ENCODE data around the gene CD300LD.
"Not testable (repeated sequence)": the region's sequence is repeated elsewhere in the genome, so short reads cannot be mapped to it uniquely, and the experiment has no call there.

Gene CD300LD

DNA sequence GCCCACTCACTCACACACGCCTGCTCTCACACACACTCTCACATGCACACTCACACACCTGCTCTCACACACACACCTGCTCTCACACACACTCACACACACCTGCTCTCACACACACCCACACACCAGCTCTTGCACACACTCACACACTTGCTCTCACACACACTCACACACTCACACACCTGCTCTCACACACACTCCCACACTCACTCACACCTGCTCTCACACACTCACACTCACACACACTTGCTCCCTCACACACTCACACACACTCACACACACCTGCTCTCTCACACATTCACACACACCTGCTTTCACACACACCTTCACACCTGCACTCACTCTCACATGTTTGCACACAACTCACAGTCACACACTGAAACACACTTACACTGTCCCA, 28.7 kb downstream of the CD300LD start:
- no peak for TF ChIP-seq ZC3H10 (CRISPR knock-in tag; IDR thresholded peaks at IDR 0.05)
- no peak for TF ChIP-seq ZFP30 (CRISPR knock-in tag; IDR thresholded peaks at IDR 0.05)
- TF ChIP-seq, protein P1, sequence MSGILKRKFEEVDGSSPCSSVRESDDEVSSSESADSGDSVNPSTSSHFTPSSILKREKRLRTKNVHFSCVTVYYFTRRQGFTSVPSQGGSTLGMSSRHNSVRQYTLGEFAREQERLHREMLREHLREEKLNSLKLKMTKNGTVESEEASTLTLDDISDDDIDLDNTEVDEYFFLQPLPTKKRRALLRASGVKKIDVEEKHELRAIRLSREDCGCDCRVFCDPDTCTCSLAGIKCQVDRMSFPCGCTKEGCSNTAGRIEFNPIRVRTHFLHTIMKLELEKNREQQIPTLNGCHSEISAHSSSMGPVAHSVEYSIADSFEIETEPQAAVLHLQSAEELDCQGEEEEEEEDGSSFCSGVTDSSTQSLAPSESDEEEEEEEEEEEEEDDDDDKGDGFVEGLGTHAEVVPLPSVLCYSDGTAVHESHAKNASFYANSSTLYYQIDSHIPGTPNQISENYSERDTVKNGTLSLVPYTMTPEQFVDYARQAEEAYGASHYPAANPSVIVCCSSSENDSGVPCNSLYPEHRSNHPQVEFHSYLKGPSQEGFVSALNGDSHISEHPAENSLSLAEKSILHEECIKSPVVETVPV (CRISPR knock-in tag; IDR thresholded peaks at IDR 0.05), result no peak
- TF ChIP-seq ZFP3 (CRISPR knock-in tag; IDR thresholded peaks at IDR 0.05), result no peak
- no peak for TF ChIP-seq ZNF8 (CRISPR knock-in tag; IDR thresholded peaks at IDR 0.05)
- no peak for ATAC-seq

DNA sequence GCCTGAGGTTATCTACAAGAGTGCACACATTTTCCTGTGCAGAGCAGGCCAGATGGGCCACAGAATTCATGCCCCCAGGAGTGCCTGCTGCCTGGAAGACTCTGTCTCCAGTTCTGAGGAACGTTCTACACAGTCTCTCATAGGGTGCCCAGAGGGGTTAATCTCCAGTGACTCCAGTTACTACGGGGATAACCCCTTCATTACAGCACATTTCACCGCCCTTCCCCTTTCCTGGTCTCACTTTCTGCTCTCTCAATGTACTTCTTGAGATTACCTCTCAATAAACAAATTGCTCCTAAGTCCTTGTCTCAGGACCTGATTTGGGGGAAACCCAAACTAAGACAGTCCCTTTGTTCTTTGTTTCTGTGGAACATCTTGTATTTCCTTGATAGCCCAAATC, 30.5 kb downstream of the CD300LD start:
- TF ChIP-seq ARNTL (CRISPR knock-in tag; IDR thresholded peaks at IDR 0.05; ENCODE audit: borderline replicate concordance, low read depth) (no peak), ZNF70 (CRISPR knock-in tag; IDR thresholded peaks at IDR 0.05) (no peak), BACH2 (CRISPR knock-in tag; IDR thresholded peaks at IDR 0.05; ENCODE audit: borderline replicate concordance) (no peak), TOX (CRISPR knock-in tag; IDR thresholded peaks at IDR 0.05; ENCODE audit: borderline replicate concordance) (no peak), ZFP30 (CRISPR knock-in tag; IDR thresholded peaks at IDR 0.05) (no peak), ISL1 (CRISPR knock-in tag; IDR thresholded peaks at IDR 0.05) (no peak), PATZ1 (CRISPR knock-in tag; IDR thresholded peaks at IDR 0.05; ENCODE audit: borderline replicate concordance) (no peak), ZNF565 (CRISPR knock-in tag; conservative IDR thresholded peaks at IDR 0.05; ENCODE audit: low read depth) (no peak)
- no peak for ATAC-seq

- ATAC-seq, result no peak
Observed at GRCh38 chr17:74558882-74559519, 33.1 kb downstream of the CD300LD start.

DNA sequence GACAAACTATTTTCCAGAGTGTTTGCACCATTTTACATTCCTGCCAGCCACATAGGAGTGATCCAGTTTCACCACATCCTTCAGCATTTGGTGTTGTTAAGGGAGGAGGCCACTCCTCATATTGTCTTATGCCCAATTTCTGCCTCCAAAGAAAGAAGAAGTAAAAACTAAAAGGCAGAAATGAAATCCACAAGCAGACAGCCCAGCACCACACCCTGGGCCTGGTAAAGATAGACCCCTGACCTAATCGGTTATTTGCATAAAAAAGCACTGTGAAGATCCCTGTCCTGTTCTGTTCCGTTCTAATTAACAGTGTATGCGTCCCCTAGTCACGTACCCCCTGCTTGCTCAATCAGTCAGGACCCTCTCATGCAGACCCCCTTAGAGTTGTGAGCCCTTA, 33.7 kb downstream of the CD300LD start:
- ATAC-seq, result not testable (repeated sequence)

More at GRCh38 chr17:74558882-74559519, 33.1 kb downstream of the CD300LD start:
- TF ChIP-seq, protein P1 (CRISPR knock-in tag; IDR thresholded peaks at IDR 0.05), result no peak
- TF ChIP-seq ZNF70 (CRISPR knock-in tag; IDR thresholded peaks at IDR 0.05) (no peak), ESRRG (CRISPR knock-in tag; IDR thresholded peaks at IDR 0.05) (no peak), CSDC2 (CRISPR knock-in tag; IDR thresholded peaks at IDR 0.05) (no peak), ZNF565 (CRISPR knock-in tag; conservative IDR thresholded peaks at IDR 0.05; ENCODE audit: low read depth) (no peak), BACH2 (CRISPR knock-in tag; IDR thresholded peaks at IDR 0.05; ENCODE audit: borderline replicate concordance) (no peak), TOX (CRISPR knock-in tag; IDR thresholded peaks at IDR 0.05; ENCODE audit: borderline replicate concordance) (no peak), ZFP30 (CRISPR knock-in tag; IDR thresholded peaks at IDR 0.05) (no peak), ZFP3 (CRISPR knock-in tag; IDR thresholded peaks at IDR 0.05) (no peak), PPARA (CRISPR knock-in tag; IDR thresholded peaks at IDR 0.05; ENCODE audit: borderline replicate concordance) (no peak), ZC3H10 (CRISPR knock-in tag; IDR thresholded peaks at IDR 0.05) (no peak), ARNTL (CRISPR knock-in tag; IDR thresholded peaks at IDR 0.05; ENCODE audit: borderline replicate concordance, low read depth) (no peak)
- TF ChIP-seq, protein P2, sequence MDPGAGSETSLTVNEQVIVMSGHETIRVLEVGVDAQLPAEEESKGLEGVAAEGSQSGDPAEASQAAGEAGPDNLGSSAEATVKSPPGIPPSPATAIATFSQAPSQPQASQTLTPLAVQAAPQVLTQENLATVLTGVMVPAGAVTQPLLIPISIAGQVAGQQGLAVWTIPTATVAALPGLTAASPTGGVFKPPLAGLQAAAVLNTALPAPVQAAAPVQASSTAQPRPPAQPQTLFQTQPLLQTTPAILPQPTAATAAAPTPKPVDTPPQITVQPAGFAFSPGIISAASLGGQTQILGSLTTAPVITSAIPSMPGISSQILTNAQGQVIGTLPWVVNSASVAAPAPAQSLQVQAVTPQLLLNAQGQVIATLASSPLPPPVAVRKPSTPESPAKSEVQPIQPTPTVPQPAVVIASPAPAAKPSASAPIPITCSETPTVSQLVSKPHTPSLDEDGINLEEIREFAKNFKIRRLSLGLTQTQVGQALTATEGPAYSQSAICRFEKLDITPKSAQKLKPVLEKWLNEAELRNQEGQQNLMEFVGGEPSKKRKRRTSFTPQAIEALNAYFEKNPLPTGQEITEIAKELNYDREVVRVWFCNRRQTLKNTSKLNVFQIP (CRISPR knock-in tag; IDR thresholded peaks at IDR 0.05; ENCODE audit: borderline replicate concordance, low read depth), result no peak
- TF ChIP-seq, protein P3, sequence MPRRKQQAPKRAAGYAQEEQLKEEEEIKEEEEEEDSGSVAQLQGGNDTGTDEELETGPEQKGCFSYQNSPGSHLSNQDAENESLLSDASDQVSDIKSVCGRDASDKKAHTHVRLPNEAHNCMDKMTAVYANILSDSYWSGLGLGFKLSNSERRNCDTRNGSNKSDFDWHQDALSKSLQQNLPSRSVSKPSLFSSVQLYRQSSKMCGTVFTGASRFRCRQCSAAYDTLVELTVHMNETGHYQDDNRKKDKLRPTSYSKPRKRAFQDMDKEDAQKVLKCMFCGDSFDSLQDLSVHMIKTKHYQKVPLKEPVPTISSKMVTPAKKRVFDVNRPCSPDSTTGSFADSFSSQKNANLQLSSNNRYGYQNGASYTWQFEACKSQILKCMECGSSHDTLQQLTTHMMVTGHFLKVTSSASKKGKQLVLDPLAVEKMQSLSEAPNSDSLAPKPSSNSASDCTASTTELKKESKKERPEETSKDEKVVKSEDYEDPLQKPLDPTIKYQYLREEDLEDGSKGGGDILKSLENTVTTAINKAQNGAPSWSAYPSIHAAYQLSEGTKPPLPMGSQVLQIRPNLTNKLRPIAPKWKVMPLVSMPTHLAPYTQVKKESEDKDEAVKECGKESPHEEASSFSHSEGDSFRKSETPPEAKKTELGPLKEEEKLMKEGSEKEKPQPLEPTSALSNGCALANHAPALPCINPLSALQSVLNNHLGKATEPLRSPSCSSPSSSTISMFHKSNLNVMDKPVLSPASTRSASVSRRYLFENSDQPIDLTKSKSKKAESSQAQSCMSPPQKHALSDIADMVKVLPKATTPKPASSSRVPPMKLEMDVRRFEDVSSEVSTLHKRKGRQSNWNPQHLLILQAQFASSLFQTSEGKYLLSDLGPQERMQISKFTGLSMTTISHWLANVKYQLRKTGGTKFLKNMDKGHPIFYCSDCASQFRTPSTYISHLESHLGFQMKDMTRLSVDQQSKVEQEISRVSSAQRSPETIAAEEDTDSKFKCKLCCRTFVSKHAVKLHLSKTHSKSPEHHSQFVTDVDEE (CRISPR knock-in tag; IDR thresholded peaks at IDR 0.05), result no peak
